Activated CD4-positive, alpha-beta T cell treated with anti-CD3 and anti-CD28 coated beads, Interleukin-2, Interleukin-4, amounts not matched to agents 100 ng/mL and 50 ng/mL, durations not matched to agents 16 hours and 8 hours (primary cell): ENCODE measurements around the gene CRHR1.

Source experiments
- DNase-seq: peaks from one replicate; pipeline ENCODE4 v3.0.0-alpha.2; 2020; ENCODE audit warnings: low spot score

The CRHR1 gene

GRCh38 chr17:45824475-45824874, 40.4 kb downstream of the CRHR1 start:
- DNase-seq = no peak

- DNase-seq = no peak
Observed at GRCh38 chr17:45824901-45825492, 40.9 kb downstream of the CRHR1 start.

- DNase-seq = no peak
Observed at GRCh38 chr17:45825792-45826191, 41.7 kb downstream of the CRHR1 start.

GRCh38 chr17:45826919-45827588, 42.9 kb downstream of the CRHR1 start:
- no peak for DNase-seq

GRCh38 chr17:45828171-45828570, 44.1 kb downstream of the CRHR1 start:
- DNase-seq = no peak

GRCh38 chr17:45828582-45829133, 44.5 kb downstream of the CRHR1 start:
- DNase-seq = no peak

- no peak for DNase-seq
Observed at GRCh38 chr17:45833920-45834319, 49.8 kb downstream of the CRHR1 start.

- DNase-seq = no peak
Observed at GRCh38 chr17:45834471-45835396, 50.6 kb downstream of the CRHR1 start.

GRCh38 chr17:45835481-45835880, 51.4 kb downstream of the CRHR1 start:
- no peak for DNase-seq

GRCh38 chr17:45836047-45837044, 52.2 kb downstream of the CRHR1 start:
- no peak for DNase-seq

GRCh38 chr17:45837187-45837586, 53.1 kb downstream of the CRHR1 start:
- DNase-seq = no peak

- DNase-seq = no peak
Observed at GRCh38 chr17:45837603-45838002, 53.5 kb downstream of the CRHR1 start.

- no peak for DNase-seq
Observed at GRCh38 chr17:45838751-45839295, 54.7 kb downstream of the CRHR1 start.

GRCh38 chr17:45839442-45839841, 55.3 kb downstream of the CRHR1 start:
- DNase-seq = no peak

GRCh38 chr17:45841186-45841585, 57.1 kb downstream of the CRHR1 start:
- no peak for DNase-seq

- no peak for DNase-seq
Observed at GRCh38 chr17:45841883-45842525, 57.9 kb downstream of the CRHR1 start.

- no peak for DNase-seq
Observed at GRCh38 chr17:45843722-45844121, 59.6 kb downstream of the CRHR1 start.

GRCh38 chr17:45844695-45845375, 60.7 kb downstream of the CRHR1 start, which contains the start of gene SPPL2C:
TSS of gene SPPL2C (plus strand) at chr17:45844881. CDS start at chr17:45844907, 26 bp downstream.
- no peak for DNase-seq

- no peak for DNase-seq
Observed at GRCh38 chr17:45845376-45846185, 61.5 kb downstream of the CRHR1 start.
